ENCODE data around the gene ANKH.

The ANKH gene

DNA sequence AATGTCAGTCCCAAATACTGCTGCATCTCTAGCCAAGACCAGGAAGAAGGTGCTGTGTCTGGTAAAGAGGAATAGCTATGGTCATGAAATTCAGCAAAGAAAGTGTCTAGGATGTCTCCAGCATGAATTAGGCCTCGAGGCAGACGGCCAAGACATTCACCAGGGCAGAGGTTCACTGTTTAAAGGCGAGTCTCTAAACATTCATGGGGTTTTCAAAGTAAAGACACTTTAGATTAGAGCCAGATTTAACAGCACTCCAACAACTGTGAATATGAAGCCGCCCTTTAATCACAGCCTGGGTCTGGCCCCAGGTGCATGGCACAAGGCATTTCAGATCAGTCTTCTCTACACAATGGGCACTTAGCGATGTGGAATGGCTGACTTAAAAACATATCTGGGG lies 95.0 kb downstream of the ANKH start:
- H3F3A ChIP-seq (ENCODE audit: control insufficient read depth, insufficient read depth) = no peaks in the 10 kb centered on the region
- no peaks in the 10 kb centered on the region for H3K9me2 ChIP-seq (replicated peaks; ENCODE audit: control insufficient read depth, low read length)
- no peak overlapping the region for H3K4me3 ChIP-seq (ENCODE audit: low read length)
- no peaks in the 10 kb centered on the region for H4K20me1 ChIP-seq (ENCODE audit: control insufficient read depth, insufficient read depth, low read depth, low read length)
- no peaks in the 10 kb centered on the region for H3K9me3 ChIP-seq (ENCODE audit: control insufficient read depth, insufficient read depth, low read length)
- H3K27me3 ChIP-seq (ENCODE audit: control insufficient read depth, low read length) = no peaks in the 10 kb centered on the region
- TF ChIP-seq EZH2phosphoT487 (IDR thresholded peaks at IDR 0.05; ENCODE audit: borderline replicate concordance, low read length) = no peak
- H3K79me2 ChIP-seq (ENCODE audit: control insufficient read depth, low read length) = 0 out of 2 replicates have a peak, but pooled peaks cover 6% of the 10 kb centered on the region
- H3K36me3 ChIP-seq (ENCODE audit: control insufficient read depth, low read length) = no peaks in the 10 kb centered on the region
- H3K4me1 ChIP-seq (ENCODE audit: control insufficient read depth, low read length) = no peaks in the 10 kb centered on the region
- no peak overlapping the region for H3K27ac ChIP-seq (ENCODE audit: low read depth, low read length)
- no peak overlapping the region for H3K4me2 ChIP-seq (ENCODE audit: low read length)

DNA sequence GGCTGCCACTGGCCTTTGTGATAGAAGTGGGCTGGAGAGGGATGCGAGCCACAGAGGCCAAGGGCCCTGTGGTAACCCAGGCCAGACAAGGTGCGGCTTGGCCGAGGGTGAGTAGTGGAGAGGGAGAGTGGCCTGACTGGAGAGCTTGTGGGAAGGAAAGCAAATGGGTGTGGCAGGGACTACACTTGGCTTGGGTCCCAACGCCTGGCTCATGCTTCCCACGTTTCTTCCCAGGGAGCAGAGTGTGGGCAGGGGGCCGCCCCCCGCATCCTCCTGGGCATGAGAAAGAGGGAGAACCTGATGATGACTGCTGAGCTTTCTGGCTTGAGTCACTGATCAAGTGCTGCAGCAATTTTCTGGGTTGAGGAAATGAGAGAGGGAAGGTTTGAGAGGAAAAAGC lies 95.7 kb downstream of the ANKH start:
- no peak for TF ChIP-seq EZH2phosphoT487 (IDR thresholded peaks at IDR 0.05; ENCODE audit: borderline replicate concordance, low read length)
- TF ChIP-seq, protein P1, sequence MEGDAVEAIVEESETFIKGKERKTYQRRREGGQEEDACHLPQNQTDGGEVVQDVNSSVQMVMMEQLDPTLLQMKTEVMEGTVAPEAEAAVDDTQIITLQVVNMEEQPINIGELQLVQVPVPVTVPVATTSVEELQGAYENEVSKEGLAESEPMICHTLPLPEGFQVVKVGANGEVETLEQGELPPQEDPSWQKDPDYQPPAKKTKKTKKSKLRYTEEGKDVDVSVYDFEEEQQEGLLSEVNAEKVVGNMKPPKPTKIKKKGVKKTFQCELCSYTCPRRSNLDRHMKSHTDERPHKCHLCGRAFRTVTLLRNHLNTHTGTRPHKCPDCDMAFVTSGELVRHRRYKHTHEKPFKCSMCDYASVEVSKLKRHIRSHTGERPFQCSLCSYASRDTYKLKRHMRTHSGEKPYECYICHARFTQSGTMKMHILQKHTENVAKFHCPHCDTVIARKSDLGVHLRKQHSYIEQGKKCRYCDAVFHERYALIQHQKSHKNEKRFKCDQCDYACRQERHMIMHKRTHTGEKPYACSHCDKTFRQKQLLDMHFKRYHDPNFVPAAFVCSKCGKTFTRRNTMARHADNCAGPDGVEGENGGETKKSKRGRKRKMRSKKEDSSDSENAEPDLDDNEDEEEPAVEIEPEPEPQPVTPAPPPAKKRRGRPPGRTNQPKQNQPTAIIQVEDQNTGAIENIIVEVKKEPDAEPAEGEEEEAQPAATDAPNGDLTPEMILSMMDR (IDR thresholded peaks at IDR 0.05; ENCODE audit: low read depth, low read length, poor library complexity, severe bottlenecking) = no peak
- Histone ChIP-seq H3K4me2 (ENCODE audit: low read length) (no peak overlapping the region), H3K36me3 (ENCODE audit: control insufficient read depth, low read length) (no peaks in the 10 kb centered on the region), H3K9me2 (replicated peaks; ENCODE audit: control insufficient read depth, low read length) (no peaks in the 10 kb centered on the region), H3K27ac (ENCODE audit: low read depth, low read length) (no peak overlapping the region), H3K9me3 (ENCODE audit: control insufficient read depth, insufficient read depth, low read length) (no peaks in the 10 kb centered on the region), H3K4me1 (ENCODE audit: control insufficient read depth, low read length) (peaks cover 6% of the 10 kb centered on the region), H3F3A (ENCODE audit: control insufficient read depth, insufficient read depth) (no peaks in the 10 kb centered on the region), H3K79me2 (ENCODE audit: control insufficient read depth, low read length) (peaks cover 12% of the 10 kb centered on the region), H4K20me1 (ENCODE audit: control insufficient read depth, insufficient read depth, low read depth, low read length) (no peaks in the 10 kb centered on the region; the same call in 1 of the 2 replicates), H3K27me3 (ENCODE audit: control insufficient read depth, low read length) (no peaks in the 10 kb centered on the region), H3K4me3 (ENCODE audit: low read length) (no peak overlapping the region)

DNA sequence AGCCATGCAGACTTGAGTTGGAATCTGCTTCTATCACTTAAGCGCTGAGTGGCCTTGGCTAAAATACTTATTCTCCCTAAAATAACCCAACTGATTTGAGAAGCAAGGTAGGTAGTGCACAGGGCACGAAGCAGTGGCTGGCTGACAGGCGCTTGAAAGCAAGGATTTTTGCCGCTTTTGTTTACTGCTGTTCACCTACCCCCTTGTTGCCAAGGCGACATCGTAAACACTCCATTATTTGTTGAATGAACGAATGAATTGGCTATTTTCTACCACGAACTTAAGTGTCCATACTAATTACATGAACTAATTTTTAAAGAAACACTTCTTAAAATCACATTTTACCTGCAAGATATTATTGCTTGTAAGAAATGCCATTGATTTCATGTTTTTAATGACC lies 98.0 kb downstream of the ANKH start:
- H3K9me2 ChIP-seq (replicated peaks; ENCODE audit: control insufficient read depth, low read length) = no peaks in the 10 kb centered on the region
- peaks cover 5% of the 10 kb centered on the region; the same call in 1 of the 2 replicates for H3K36me3 ChIP-seq (ENCODE audit: control insufficient read depth, low read length)
- H3F3A ChIP-seq (ENCODE audit: control insufficient read depth, insufficient read depth) = no peaks in the 10 kb centered on the region
- H3K4me1 ChIP-seq (ENCODE audit: control insufficient read depth, low read length) = peaks cover 10% of the 10 kb centered on the region
- H3K9me3 ChIP-seq (ENCODE audit: control insufficient read depth, insufficient read depth, low read length) = no peaks in the 10 kb centered on the region
- H3K4me2 ChIP-seq (ENCODE audit: low read length) = no peak overlapping the region
- TF ChIP-seq, protein P1 (IDR thresholded peaks at IDR 0.05; ENCODE audit: low read depth, low read length, poor library complexity, severe bottlenecking) = no peak
- no peak for TF ChIP-seq EZH2phosphoT487 (IDR thresholded peaks at IDR 0.05; ENCODE audit: borderline replicate concordance, low read length)
- H3K79me2 ChIP-seq (ENCODE audit: control insufficient read depth, low read length) = peaks cover 17% of the 10 kb centered on the region
- no peaks in the 10 kb centered on the region; the same call in 1 of the 2 replicates for H4K20me1 ChIP-seq (ENCODE audit: control insufficient read depth, insufficient read depth, low read depth, low read length)
- H3K4me3 ChIP-seq (ENCODE audit: low read length) = no peak overlapping the region
- no peaks in the 10 kb centered on the region for H3K27me3 ChIP-seq (ENCODE audit: control insufficient read depth, low read length)
- no peak overlapping the region for H3K27ac ChIP-seq (ENCODE audit: low read depth, low read length)

DNA sequence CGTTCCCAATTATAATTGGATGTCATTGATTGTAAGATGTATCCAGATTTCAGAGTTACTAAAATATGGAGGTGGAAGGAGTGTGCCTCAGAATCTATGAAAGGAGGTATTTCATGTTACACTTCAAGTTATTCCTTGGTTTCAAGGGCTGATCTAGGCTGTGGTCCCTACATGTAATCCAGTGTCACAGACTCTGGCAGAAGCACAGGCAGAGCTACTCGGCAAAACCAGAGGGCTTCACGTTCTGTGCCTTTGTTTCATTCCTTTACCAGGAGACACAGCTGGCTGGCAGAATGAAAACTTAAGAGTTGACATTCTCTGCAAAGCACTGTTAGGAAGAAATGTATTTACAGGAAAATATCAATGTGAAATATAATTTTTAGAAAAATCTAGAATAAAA lies 99.6 kb downstream of the ANKH start:
- Histone ChIP-seq H3K4me1 (ENCODE audit: control insufficient read depth, low read length) (peaks cover 20% of the 10 kb centered on the region), H3K27me3 (ENCODE audit: control insufficient read depth, low read length) (no peaks in the 10 kb centered on the region), H3K9me3 (ENCODE audit: control insufficient read depth, insufficient read depth, low read length) (no peaks in the 10 kb centered on the region), H3F3A (ENCODE audit: control insufficient read depth, insufficient read depth) (no peaks in the 10 kb centered on the region), H3K4me3 (ENCODE audit: low read length) (no peak overlapping the region), H3K36me3 (ENCODE audit: control insufficient read depth, low read length) (peaks cover 14% of the 10 kb centered on the region), H4K20me1 (ENCODE audit: control insufficient read depth, insufficient read depth, low read depth, low read length) (no peaks in the 10 kb centered on the region; the same call in 1 of the 2 replicates), H3K9me2 (replicated peaks; ENCODE audit: control insufficient read depth, low read length) (no peaks in the 10 kb centered on the region), H3K4me2 (ENCODE audit: low read length) (no peak overlapping the region), H3K79me2 (ENCODE audit: control insufficient read depth, low read length) (peaks cover 17% of the 10 kb centered on the region), H3K27ac (ENCODE audit: low read depth, low read length) (no peak overlapping the region)
- TF ChIP-seq, protein P1 (IDR thresholded peaks at IDR 0.05; ENCODE audit: low read depth, low read length, poor library complexity, severe bottlenecking) = no peak
- TF ChIP-seq EZH2phosphoT487 (IDR thresholded peaks at IDR 0.05; ENCODE audit: borderline replicate concordance, low read length) = no peak

Data from DOHH2 (cell line).